Chondrocyte (in vitro differentiated cells): ENCODE measurements around the gene FRG2. TPM values are rescaled to one million over a fixed set of nuclear protein-coding genes. Genes with fewer than 3 reads are reported as not detected.
"Not testable (repeated sequence)": the region's sequence is repeated elsewhere in the genome, so short reads cannot be mapped to it uniquely, and the experiment has no call there.

Source experiments
- DNase-seq: peaks from one replicate; pipeline ENCODE4 v3.0.0; 2021; ENCODE audit warnings: mixed read lengths, low spot score
- H3K27ac Mint-ChIP-seq: one replicate; pipeline ENCODE4 v1.8.0; 2021; ENCODE audit warnings: mild to moderate bottlenecking, moderate library complexity, mixed read lengths; ENCODE audit not compliant: unreplicated experiment
- H3K27me3 Mint-ChIP-seq: 2 replicates; pipeline ENCODE4 v1.8.0; 2021; ENCODE audit warnings: low read depth, mixed read lengths
- H3K36me3 Mint-ChIP-seq: 2 replicates; pipeline ENCODE4 v1.8.0; 2021; ENCODE audit warnings: low read depth, mixed read lengths
- H3K4me1 Mint-ChIP-seq: 2 replicates; pipeline ENCODE4 v1.8.0; 2021; ENCODE audit warnings: low read depth, mild to moderate bottlenecking, mixed read lengths
- H3K4me3 Mint-ChIP-seq: one replicate; pipeline ENCODE4 v1.8.0; 2021; ENCODE audit warnings: mild to moderate bottlenecking, moderate library complexity, mixed read lengths; ENCODE audit not compliant: unreplicated experiment
- H3K9me3 Mint-ChIP-seq: 2 replicates; pipeline ENCODE4 v1.8.0; 2021; ENCODE audit warnings: low read depth, mixed read lengths
- CTCF ChIP-seq: fragments of 200-600 bp; sonication (generic); IDR thresholded peaks from 2 replicates; pipeline ENCODE4 v1.5.0; 2021; ENCODE audit warnings: antibody characterized with exemption, mild to moderate bottlenecking, moderate library complexity
- total RNA-seq: library from RNA; stranded (reverse); gene quantifications from 3 replicates; pipeline ENCODE4 v1.2.1, GENCODE V29; 2021

FRG2 gene
- total RNA-seq, 1 donor from 2014 or later: not detected

GRCh38 chr4:190017357-190018200 lies 9.5 kb downstream of the FRG2 start:
- H3K27me3 Mint-ChIP-seq: no peaks in the 10 kb centered on the region

GRCh38 chr4:190016369-190017289 lies 10.4 kb downstream of the FRG2 start:
- no peaks in the 10 kb centered on the region for H3K4me1 Mint-ChIP-seq
- H3K4me3 Mint-ChIP-seq: no peak overlapping the region
- TF ChIP-seq CTCF: no peak
- DNase-seq: peak; percentile 84
- H3K27me3 Mint-ChIP-seq: no peaks in the 10 kb centered on the region
- H3K27ac Mint-ChIP-seq: no peak overlapping the region
- H3K9me3 Mint-ChIP-seq: peaks cover 27% of the 10 kb centered on the region
- H3K36me3 Mint-ChIP-seq: peaks cover 1% of the 10 kb centered on the region

More at GRCh38 chr4:190017357-190018200, 9.5 kb downstream of the FRG2 start:
- peaks cover 27% of the 10 kb centered on the region for H3K9me3 Mint-ChIP-seq
- no peak overlapping the region for H3K4me3 Mint-ChIP-seq
- H3K36me3 Mint-ChIP-seq: peaks cover 1% of the 10 kb centered on the region
- peak; percentile 87 for DNase-seq
- no peaks in the 10 kb centered on the region for H3K4me1 Mint-ChIP-seq
- TF ChIP-seq CTCF: no peak
- no peak overlapping the region for H3K27ac Mint-ChIP-seq

- peaks cover 26% of the 10 kb centered on the region for H3K9me3 Mint-ChIP-seq
- no peaks in the 10 kb centered on the region for H3K4me1 Mint-ChIP-seq
- TF ChIP-seq CTCF: no peak
- peaks cover 1% of the 10 kb centered on the region for H3K36me3 Mint-ChIP-seq
- no peak overlapping the region for H3K4me3 Mint-ChIP-seq
- no peak for DNase-seq
- no peak overlapping the region for H3K27ac Mint-ChIP-seq
- H3K27me3 Mint-ChIP-seq: no peaks in the 10 kb centered on the region
Measured at GRCh38 chr4:190015538-190016368, 11.3 kb downstream of the FRG2 start.

- Mint-ChIP-seq H3K36me3 (peaks cover 1% of the 10 kb centered on the region), H3K9me3 (peaks cover 20% of the 10 kb centered on the region), H3K27ac (no peak overlapping the region), H3K4me1 (no peaks in the 10 kb centered on the region), H3K27me3 (no peaks in the 10 kb centered on the region), H3K4me3 (no peak overlapping the region)
- peak; percentile 92 for DNase-seq
- no peak for TF ChIP-seq CTCF
Measured at GRCh38 chr4:190014771-190015537, 12.1 kb downstream of the FRG2 start.

GRCh38 chr4:189989941-189990340 lies 37.1 kb downstream of the FRG2 start:
- H3K4me1 Mint-ChIP-seq, H3K27me3 Mint-ChIP-seq, H3K9me3 Mint-ChIP-seq, DNase-seq, H3K27ac Mint-ChIP-seq, H3K4me3 Mint-ChIP-seq, H3K36me3 Mint-ChIP-seq: not testable (repeated sequence)
